A673 (cell line): Measurements from ENCODE around the gene L2HGDH.

Experiments
- CTCF ChIP-seq: fragments of 300-800, 200-600 bp; sonication (generic); conservative IDR thresholded peaks from 2 replicates; pipeline ENCODE4 v1.5.1; 2017; ENCODE audit warnings: low read depth, mild to moderate bottlenecking, antibody characterized with exemption, low read length, moderate library complexity, mixed read lengths
- EZH2 ChIP-seq: fragments of 200-600 bp; sonication (generic); IDR thresholded peaks from 2 replicates; pipeline ENCODE4 v1.6.1; 2017; ENCODE audit warnings: borderline replicate concordance, low read depth, mild to moderate bottlenecking, mixed read lengths, antibody characterized with exemption, low read length; ENCODE audit not compliant: poor library complexity, severe bottlenecking

- TF ChIP-seq CTCF = no peak
- no peak for TF ChIP-seq EZH2
Observed at GRCh38 chr14:50343434-50343833, 31.4 kb upstream of the L2HGDH start.
